ENCODE results near the gene ARID1B. TPM values are rescaled to one million over a fixed set of nuclear protein-coding genes. Genes with fewer than 3 reads are reported as not detected.

ARID1B gene
- total RNA-seq, 1 donor from 2014 or later = 18.5 TPM

GRCh38 chr6:156779206-156780094 is 2.3 kb downstream of the ARID1B start:
- no peak for DNase-seq (ENCODE audit: low read depth)
- TF ChIP-seq, protein P1, sequence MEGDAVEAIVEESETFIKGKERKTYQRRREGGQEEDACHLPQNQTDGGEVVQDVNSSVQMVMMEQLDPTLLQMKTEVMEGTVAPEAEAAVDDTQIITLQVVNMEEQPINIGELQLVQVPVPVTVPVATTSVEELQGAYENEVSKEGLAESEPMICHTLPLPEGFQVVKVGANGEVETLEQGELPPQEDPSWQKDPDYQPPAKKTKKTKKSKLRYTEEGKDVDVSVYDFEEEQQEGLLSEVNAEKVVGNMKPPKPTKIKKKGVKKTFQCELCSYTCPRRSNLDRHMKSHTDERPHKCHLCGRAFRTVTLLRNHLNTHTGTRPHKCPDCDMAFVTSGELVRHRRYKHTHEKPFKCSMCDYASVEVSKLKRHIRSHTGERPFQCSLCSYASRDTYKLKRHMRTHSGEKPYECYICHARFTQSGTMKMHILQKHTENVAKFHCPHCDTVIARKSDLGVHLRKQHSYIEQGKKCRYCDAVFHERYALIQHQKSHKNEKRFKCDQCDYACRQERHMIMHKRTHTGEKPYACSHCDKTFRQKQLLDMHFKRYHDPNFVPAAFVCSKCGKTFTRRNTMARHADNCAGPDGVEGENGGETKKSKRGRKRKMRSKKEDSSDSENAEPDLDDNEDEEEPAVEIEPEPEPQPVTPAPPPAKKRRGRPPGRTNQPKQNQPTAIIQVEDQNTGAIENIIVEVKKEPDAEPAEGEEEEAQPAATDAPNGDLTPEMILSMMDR (conservative IDR thresholded peaks at IDR 0.05; ENCODE audit: low read depth, low read length) = no peak
- peak overlapping the region; percentile 74 for H3K4me3 ChIP-seq (ENCODE audit: low read depth, low read length)

DNA sequence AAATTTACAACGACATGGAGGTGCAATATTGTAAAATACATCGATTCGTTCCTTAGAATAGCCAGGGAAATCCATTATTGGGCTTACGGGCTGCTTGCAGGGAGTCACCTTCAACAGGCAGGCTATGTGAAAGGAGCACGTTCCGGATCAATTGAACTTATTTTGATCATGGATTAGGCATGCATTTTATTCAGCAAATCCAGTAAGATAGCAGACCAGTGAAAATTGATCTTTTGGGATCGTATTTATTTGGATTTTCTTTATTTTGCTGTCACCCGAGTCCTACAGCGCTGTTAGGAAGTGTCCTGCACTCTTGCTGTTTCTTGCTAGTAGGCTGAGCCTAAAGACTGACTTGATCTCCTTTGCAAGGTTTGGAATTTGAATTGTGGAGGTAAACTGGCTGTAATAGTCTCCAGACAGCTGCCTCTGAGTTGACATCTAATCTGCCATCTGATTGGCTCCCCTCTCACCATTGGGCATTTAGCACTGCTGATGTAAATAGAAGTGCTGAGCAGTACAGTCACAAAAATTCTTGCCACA is 3.0 kb downstream of the ARID1B start:
- TF ChIP-seq, protein P1 (conservative IDR thresholded peaks at IDR 0.05; ENCODE audit: low read depth, low read length) = no peak
- H3K4me3 ChIP-seq (ENCODE audit: low read depth, low read length) = peak overlapping the region; percentile 74

GRCh38 chr6:156780962-156781853 is 4.0 kb downstream of the ARID1B start:
- peak overlapping the region; percentile 74 for H3K4me3 ChIP-seq (ENCODE audit: low read depth, low read length)
- DNase-seq (ENCODE audit: low read depth) = no peak
- TF ChIP-seq, protein P1 (conservative IDR thresholded peaks at IDR 0.05; ENCODE audit: low read depth, low read length) = no peak

More for the DNA sequence above, 3.0 kb downstream of the ARID1B start:
- DNase-seq (ENCODE audit: low read depth) = peak; percentile 75

DNA sequence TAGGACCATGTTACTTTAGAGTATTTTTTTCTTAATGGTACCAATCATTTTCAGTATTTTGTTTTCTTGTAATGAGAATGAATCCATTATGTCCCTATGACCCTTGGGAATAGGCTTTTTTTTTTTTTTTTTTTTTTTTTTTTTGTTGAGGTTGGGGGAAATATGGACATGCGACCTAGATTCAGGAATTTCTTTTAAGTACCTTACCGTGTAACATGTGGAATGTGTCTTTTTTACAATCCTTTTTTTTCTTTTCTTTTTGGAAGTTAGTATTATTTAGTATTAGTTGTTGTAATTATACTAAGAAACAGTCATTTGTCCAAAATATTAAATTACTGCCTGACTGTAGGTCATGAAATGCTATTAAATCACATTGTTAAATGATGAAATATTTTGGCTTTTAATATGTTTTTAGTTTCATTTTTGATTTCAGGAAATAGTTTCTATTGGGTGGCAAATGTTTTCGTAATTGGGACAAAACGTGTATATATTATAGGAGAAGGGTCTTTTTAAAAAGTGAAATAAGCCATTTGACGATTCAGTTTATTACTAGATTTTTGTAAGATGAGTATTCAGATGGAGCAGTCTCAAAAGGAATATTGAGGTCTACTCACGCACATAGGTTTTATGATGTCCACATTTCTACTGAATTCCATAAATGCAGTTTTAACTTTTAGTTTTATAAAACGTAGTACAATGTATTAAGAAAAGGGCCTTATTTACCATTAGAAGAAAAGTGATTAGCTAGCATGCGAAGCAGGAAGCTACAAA is 4.9 kb downstream of the ARID1B start:
- TF ChIP-seq, protein P1 (conservative IDR thresholded peaks at IDR 0.05; ENCODE audit: low read depth, low read length) = no peak
- no peak for DNase-seq (ENCODE audit: low read depth)
- peak overlapping the region; percentile 74 for H3K4me3 ChIP-seq (ENCODE audit: low read depth, low read length)

GRCh38 chr6:156782691-156783320 is 5.6 kb downstream of the ARID1B start:
- TF ChIP-seq, protein P1 (conservative IDR thresholded peaks at IDR 0.05; ENCODE audit: low read depth, low read length) = no peak
- DNase-seq (ENCODE audit: low read depth) = no peak
- peak overlapping the region; percentile 74 for H3K4me3 ChIP-seq (ENCODE audit: low read depth, low read length)

- H3K4me3 ChIP-seq (ENCODE audit: low read depth, low read length) = no peak overlapping the region
- DNase-seq (ENCODE audit: low read depth) = no peak
- TF ChIP-seq, protein P1 (conservative IDR thresholded peaks at IDR 0.05; ENCODE audit: low read depth, low read length) = no peak
Observed at GRCh38 chr6:156783958-156784357, 6.8 kb downstream of the ARID1B start.

Data from epithelial cell of proximal tubule (primary cell).